GM12864 (cell line): ENCODE data around the gene PCNT.

Experiments used
- DNase-seq: peaks from one replicate; pipeline ENCODE4 v3.0.0-alpha.2; 2011; ENCODE audit warnings: low read depth
- H3K4me3 ChIP-seq: 2 replicates; pipeline ENCODE4 v1.5.1; 2011; ENCODE audit warnings: mild to moderate bottlenecking, low read depth, low read length, control low read depth
- CTCF ChIP-seq: IDR thresholded peaks from 2 replicates; pipeline ENCODE4 v1.5.1; 2011; ENCODE audit warnings: low read depth, mild to moderate bottlenecking, moderate library complexity, low read length, control low read depth, inconsistent platforms; ENCODE audit errors: missing control alignments

PCNT gene

GRCh38 chr21:46316708-46317324, 7.1 kb upstream of the PCNT start:
- no peak for TF ChIP-seq CTCF
- no peak overlapping the region for H3K4me3 ChIP-seq
- no peak for DNase-seq

DNA sequence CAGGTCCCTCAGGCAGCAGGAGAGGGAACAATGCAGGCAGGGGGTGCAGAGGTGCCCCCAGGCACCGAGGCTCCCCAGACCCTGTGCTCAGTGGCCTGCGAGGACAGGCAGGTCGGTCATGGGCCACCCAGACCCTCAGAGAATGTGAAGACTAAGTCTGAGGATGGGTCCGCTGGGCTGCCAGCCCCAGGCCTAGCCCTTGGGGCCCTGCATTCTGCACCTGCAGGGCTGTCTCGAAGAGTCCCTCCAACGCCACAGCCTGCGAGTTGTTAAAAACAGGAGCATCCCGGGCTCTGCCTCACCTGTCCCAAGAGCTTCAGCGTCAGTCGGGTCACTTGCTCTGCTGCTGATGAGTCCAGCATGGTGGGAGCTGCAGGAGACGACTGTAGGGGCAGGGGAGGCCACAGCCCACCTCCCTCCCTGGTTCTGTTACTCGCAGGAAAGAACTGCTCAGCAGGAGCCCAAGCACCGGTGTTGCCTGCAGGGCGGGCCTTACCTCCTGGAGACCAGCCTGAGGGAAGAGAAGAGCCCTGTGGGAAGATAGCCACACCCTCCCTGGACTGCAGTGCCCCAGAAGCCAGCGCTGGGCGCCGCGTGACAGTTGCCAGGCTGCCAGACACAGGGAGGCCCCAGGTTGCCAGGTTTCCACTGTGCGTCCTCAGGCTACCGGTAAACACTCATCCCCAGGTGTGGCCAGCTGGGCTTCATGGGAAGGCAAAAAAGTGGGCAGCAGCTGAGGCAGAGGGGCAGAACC, 6.1 kb upstream of the PCNT start:
- no peak for DNase-seq
- no peak for TF ChIP-seq CTCF
- H3K4me3 ChIP-seq, result no peak overlapping the region

- TF ChIP-seq CTCF, result no peak
- H3K4me3 ChIP-seq, result no peak overlapping the region
- no peak for DNase-seq
These were observed 5.5 kb upstream of the PCNT start for GRCh38 chr21:46318464-46318845.

DNA sequence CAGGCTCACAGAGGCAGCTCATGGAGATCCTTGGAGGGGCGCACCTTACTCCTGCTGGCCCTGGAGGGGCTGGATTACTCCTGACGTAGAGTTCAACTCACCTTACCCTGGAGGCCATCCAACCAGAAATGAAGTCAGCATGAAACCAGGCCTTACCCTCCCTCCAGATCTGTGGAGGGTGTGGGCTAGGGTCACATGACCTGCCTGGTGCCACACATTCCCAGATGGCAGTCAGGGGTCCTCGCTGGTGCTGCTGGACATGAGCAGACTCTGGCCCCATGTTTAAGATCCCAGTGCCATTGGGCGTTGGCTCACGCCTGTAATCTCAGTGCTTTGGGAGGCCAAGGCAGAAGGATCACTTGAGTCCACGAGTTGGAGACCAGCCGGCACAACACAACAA, 4.8 kb upstream of the PCNT start:
- no peak for DNase-seq
- TF ChIP-seq CTCF, result no peak
- H3K4me3 ChIP-seq, result no peak overlapping the region

- no peak overlapping the region; the same call in 1 of the 2 replicates for H3K4me3 ChIP-seq
- no peak for TF ChIP-seq CTCF
- DNase-seq, result no peak
These were observed 3.6 kb upstream of the PCNT start for GRCh38 chr21:46320331-46320801.

GRCh38 chr21:46322351-46323226, 1.4 kb upstream of the PCNT start:
- no peak for TF ChIP-seq CTCF
- peak overlapping the region; percentile 100 for H3K4me3 ChIP-seq
- no peak for DNase-seq
